OCI-LY3 (cell line): ENCODE measurements around the gene NAT14.

Experiments used
- CTCF ChIP-seq: fragments of 200-600, 300-600 bp; sonication (generic); IDR thresholded peaks from 2 replicates; pipeline ENCODE4 v1.5.1; 2014; ENCODE audit warnings: antibody characterized with exemption, low read length, low read depth
- EZH2phosphoT487 ChIP-seq: fragments of 200-600 bp; shearing (Covaris generic); IDR thresholded peaks from 2 replicates; pipeline ENCODE4 v1.6.1; 2018; ENCODE audit warnings: antibody characterized with exemption, mixed run types, low read depth

GRCh38 chr19:55497763-55498162 lies 12.8 kb downstream of the NAT14 start:
- TF ChIP-seq CTCF = no peak
- no peak for TF ChIP-seq EZH2phosphoT487
